Measurements from ENCODE around the gene ACADS. TPM values are rescaled to one million over a fixed set of nuclear protein-coding genes. Genes with fewer than 3 reads are reported as not detected.

The ACADS gene
- total RNA-seq, 2 donors from 2014 or later, result 9.1 to 10.8 TPM

DNA sequence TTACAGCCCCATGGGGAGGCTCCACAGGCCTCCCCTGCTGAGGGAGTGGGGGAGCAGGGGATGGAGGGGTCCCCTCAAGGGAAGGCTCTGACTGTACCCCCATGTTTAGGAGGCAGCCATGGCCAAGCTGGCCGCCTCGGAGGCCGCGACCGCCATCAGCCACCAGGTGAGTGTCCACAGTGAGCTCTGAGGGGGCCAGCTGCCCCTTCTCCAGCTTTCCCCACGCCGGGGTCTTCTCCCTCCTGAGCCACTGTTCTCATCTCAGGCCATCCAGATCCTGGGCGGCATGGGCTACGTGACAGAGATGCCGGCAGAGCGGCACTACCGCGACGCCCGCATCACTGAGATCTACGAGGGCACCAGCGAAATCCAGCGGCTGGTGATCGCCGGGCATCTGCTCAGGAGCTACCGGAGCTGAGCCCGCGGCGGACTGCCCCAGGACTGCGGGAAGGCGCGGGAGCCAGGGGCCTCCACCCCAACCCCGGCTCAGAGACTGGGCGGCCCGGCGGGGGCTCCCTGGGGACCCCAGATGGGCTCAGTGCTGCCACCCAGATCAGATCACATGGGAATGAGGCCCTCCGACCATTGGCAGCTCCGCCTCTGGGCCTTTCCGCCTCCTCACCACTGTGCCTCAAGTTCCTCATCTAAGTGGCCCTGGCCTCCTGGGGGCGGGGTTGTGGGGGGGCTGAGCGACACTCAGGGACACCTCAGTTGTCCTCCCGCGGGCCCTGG is 13.6 kb downstream of the ACADS start:
- H3K4me1 Mint-ChIP-seq, result peaks cover 2% of the 10 kb centered on the region
- peaks cover 2% of the 10 kb centered on the region for H3K36me3 Mint-ChIP-seq (ENCODE audit: low read depth)
- no peaks in the 10 kb centered on the region for H3K27me3 Mint-ChIP-seq
- DNase-seq (no peak), ATAC-seq (no peak)
- no peaks in the 10 kb centered on the region for H3K9me3 ChIP-seq (ENCODE audit: control insufficient read depth, low read length, poor library complexity, severe bottlenecking)
- no peak overlapping the region for H3K4me3 Mint-ChIP-seq
- H3K27ac Mint-ChIP-seq, result no peak overlapping the region

DNA sequence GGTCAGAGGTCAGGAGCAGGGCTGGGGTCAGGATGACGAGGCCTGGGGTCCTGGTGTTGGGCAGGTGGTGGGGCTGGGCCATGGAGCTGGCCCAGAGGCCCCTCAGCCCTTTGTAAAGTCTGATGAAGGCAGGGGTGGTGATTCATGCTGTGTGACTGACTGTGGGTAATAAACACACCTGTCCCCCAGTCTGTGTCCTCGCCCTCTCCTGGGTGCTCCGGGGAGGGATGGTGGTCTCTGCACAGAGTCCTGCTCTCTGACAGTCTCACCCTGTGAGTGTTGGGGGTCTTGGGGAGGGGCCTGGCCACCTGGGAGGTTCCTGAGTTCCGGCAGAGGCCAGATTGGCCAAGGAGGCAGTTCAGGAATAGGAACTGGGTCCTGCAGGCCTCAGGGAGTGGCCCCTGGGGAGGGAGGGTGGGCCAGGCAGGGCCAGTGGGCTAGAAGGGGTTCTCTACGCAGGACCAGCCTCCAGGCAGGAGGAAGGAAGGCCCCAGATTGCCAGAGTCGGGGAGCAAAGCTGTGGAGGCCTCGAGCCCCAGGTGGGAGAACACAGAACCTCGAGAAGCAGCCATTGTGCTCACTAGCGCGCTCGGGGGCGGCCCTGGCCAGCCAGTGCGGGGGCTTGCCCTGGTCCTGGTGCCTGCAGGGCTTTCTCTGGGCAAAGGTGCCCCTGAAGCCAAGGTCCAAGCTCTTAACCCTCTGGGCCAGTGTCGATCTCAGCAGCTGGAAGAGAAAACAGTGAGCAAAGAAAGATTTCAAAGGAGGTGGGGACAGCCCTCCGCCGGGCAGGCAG is 14.4 kb downstream of the ACADS start:
- no peak overlapping the region for H3K4me3 Mint-ChIP-seq
- no peaks in the 10 kb centered on the region for H3K27me3 Mint-ChIP-seq
- H3K27ac Mint-ChIP-seq, result no peak overlapping the region
- DNase-seq, result no peak
- peaks cover 2% of the 10 kb centered on the region for H3K36me3 Mint-ChIP-seq (ENCODE audit: low read depth)
- H3K4me1 Mint-ChIP-seq, result peaks cover 2% of the 10 kb centered on the region
- ATAC-seq, result no peak
- H3K9me3 ChIP-seq (ENCODE audit: control insufficient read depth, low read length, poor library complexity, severe bottlenecking), result no peaks in the 10 kb centered on the region

GRCh38 chr12:120740871-120741270 is 15.2 kb downstream of the ACADS start:
- no peaks in the 10 kb centered on the region for H3K9me3 ChIP-seq (ENCODE audit: control insufficient read depth, low read length, poor library complexity, severe bottlenecking)
- Mint-ChIP-seq H3K27me3 (no peaks in the 10 kb centered on the region), H3K36me3 (ENCODE audit: low read depth) (peaks cover 2% of the 10 kb centered on the region), H3K4me3 (no peak overlapping the region), H3K27ac (no peak overlapping the region), H3K4me1 (peaks cover 2% of the 10 kb centered on the region)
- DNase-seq, result no peak
- ATAC-seq, result no peak

DNA sequence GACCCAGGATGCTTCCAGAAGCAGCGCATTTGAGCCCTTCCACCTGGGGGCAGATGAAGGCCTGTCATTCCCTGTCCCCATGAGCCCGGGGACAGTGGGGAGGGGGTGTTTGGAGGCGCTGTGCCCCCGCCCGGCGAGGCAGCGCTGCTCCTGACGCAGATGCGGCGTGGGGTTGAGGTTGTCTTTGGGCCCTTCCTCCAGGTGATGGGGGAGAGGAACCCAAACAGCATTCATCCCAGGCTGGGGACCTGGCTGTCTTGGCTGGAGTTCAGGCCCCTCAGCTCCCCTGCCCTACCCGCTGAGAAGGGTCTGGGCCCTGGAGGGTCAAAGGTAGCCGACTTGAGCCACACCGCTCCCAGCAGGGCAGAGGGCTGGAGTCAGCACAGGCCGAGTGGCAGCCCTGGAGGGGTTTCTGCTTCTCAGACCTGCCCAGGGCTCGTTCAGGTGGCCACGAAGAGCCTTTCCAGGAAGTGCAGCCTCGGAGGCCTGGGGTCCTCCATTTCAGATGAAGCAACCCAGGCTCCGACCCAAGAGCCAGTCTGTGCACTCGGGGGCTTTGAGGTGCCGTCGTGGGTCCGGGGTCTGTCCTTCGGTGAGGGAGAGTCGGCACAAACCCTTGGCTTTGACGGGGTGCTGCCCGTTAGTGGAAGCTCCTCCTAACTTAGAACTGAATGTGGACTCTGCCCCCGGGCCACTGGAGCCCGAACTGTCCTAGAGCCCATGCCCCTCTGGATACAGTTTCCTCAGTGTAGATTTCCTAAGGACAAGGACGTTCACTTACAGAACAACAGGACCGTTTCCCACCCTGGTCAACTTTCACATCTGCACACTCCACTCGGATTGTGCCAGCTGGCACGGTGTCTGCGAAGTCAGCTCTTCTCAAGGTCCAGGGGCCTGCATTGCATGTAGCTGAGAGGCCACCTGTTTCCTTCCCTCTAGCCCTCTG is 16.1 kb downstream of the ACADS start:
- no peaks in the 10 kb centered on the region for H3K9me3 ChIP-seq (ENCODE audit: control insufficient read depth, low read length, poor library complexity, severe bottlenecking)
- Mint-ChIP-seq H3K27ac (no peak overlapping the region), H3K4me3 (no peak overlapping the region), H3K4me1 (no peaks in the 10 kb centered on the region), H3K27me3 (no peaks in the 10 kb centered on the region), H3K36me3 (ENCODE audit: low read depth) (no peaks in the 10 kb centered on the region)
- DNase-seq, result no peak
- ATAC-seq, result no peak

- Mint-ChIP-seq H3K4me1 (peaks cover 4% of the 10 kb centered on the region), H3K27me3 (no peaks in the 10 kb centered on the region), H3K36me3 (ENCODE audit: low read depth) (no peaks in the 10 kb centered on the region), H3K27ac (no peak overlapping the region), H3K4me3 (no peak overlapping the region)
- no peak for ATAC-seq
- H3K9me3 ChIP-seq (ENCODE audit: control insufficient read depth, low read length, poor library complexity, severe bottlenecking), result no peaks in the 10 kb centered on the region
- DNase-seq, result no peak
Observed at GRCh38 chr12:120744922-120745493, 19.4 kb downstream of the ACADS start.

- ATAC-seq, result no peak
- Mint-ChIP-seq H3K4me1 (peaks cover 4% of the 10 kb centered on the region), H3K36me3 (ENCODE audit: low read depth) (no peaks in the 10 kb centered on the region), H3K4me3 (no peak overlapping the region), H3K27me3 (no peaks in the 10 kb centered on the region), H3K27ac (no peak overlapping the region)
- DNase-seq, result no peak
- H3K9me3 ChIP-seq (ENCODE audit: control insufficient read depth, low read length, poor library complexity, severe bottlenecking), result no peaks in the 10 kb centered on the region
Observed at GRCh38 chr12:120748242-120748641, 22.6 kb downstream of the ACADS start.

DNA sequence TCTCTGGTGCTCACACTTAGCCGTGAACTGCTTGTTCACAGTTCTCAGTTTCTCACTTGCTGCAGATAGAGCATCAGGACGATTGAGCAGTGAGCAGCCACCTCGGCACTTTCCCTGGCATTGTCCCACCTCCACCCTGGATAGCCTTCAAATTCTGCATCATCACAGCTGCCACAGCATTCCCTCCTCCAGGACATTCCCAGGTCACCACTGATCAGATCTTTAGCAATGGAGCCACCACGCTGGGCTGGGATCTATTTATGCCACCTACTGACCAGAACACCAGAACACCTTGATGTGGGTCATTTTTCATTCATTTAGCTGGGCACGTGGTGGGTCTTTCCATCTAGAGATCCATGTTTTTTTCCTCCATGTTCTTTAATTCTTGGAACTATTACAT is 23.6 kb downstream of the ACADS start:
- Mint-ChIP-seq H3K36me3 (ENCODE audit: low read depth) (no peaks in the 10 kb centered on the region), H3K4me1 (peaks cover 4% of the 10 kb centered on the region), H3K27me3 (no peaks in the 10 kb centered on the region), H3K4me3 (no peak overlapping the region), H3K27ac (no peak overlapping the region)
- H3K9me3 ChIP-seq (ENCODE audit: control insufficient read depth, low read length, poor library complexity, severe bottlenecking), result no peaks in the 10 kb centered on the region
- ATAC-seq, result no peak
- DNase-seq, result no peak

DNA sequence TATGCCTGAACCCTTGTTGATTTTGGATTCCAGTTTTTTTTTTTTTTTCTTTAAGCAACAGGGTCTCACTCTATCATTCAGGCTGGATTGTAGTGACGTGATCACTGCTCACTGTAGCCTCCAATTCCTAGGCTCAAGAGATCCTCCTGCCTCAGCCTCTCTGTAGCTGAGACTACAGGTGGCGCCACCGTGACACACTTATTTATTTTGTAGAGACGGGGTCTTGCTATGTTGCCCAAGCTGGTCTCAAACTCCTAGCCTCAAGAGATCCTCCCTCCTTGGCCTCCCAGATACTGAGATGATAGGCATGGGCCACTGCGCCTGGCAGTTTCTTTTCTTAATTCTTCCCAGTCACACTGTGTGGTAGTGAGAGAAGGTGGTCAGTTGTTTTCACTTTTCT is 25.2 kb downstream of the ACADS start:
- H3K9me3 ChIP-seq (ENCODE audit: control insufficient read depth, low read length, poor library complexity, severe bottlenecking), result no peaks in the 10 kb centered on the region
- Mint-ChIP-seq H3K27ac (no peak overlapping the region), H3K36me3 (ENCODE audit: low read depth) (no peaks in the 10 kb centered on the region), H3K27me3 (no peaks in the 10 kb centered on the region), H3K4me1 (peaks cover 4% of the 10 kb centered on the region), H3K4me3 (no peak overlapping the region)
- DNase-seq (no peak), ATAC-seq (no peak)

DNA sequence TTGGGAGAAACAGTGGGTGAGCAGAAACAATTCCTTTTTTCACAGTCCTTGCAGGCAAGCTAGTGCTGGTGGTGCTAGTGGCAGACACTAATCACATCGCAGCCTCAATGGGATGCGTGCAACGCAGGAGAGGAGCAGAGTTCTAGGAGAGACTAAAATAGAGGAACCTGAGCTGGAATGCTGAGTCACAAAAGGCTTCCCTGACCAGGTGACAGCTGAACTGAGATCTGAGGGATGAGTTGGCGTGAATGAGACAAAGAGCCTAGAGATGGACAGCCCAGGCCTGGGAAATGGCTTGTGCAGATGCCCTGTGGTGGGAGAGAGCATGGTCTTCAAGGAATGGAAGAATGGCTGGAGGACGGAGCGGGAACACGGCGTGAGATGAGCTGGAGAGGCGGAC is 25.8 kb downstream of the ACADS start:
- H3K4me3 Mint-ChIP-seq, result no peak overlapping the region
- DNase-seq (no peak), ATAC-seq (no peak)
- H3K36me3 Mint-ChIP-seq (ENCODE audit: low read depth), result no peaks in the 10 kb centered on the region
- no peaks in the 10 kb centered on the region for H3K9me3 ChIP-seq (ENCODE audit: control insufficient read depth, low read length, poor library complexity, severe bottlenecking)
- H3K4me1 Mint-ChIP-seq, result peaks cover 4% of the 10 kb centered on the region
- peak overlapping the region; percentile 19 for H3K27ac Mint-ChIP-seq
- H3K27me3 Mint-ChIP-seq, result no peaks in the 10 kb centered on the region

- Mint-ChIP-seq H3K4me3 (no peak overlapping the region), H3K4me1 (peaks cover 7% of the 10 kb centered on the region), H3K36me3 (ENCODE audit: low read depth) (no peaks in the 10 kb centered on the region), H3K27me3 (no peaks in the 10 kb centered on the region), H3K27ac (no peak overlapping the region)
- DNase-seq (no peak), ATAC-seq (no peak)
- no peaks in the 10 kb centered on the region for H3K9me3 ChIP-seq (ENCODE audit: control insufficient read depth, low read length, poor library complexity, severe bottlenecking)
Observed at GRCh38 chr12:120754792-120755191, 29.2 kb downstream of the ACADS start.

DNA sequence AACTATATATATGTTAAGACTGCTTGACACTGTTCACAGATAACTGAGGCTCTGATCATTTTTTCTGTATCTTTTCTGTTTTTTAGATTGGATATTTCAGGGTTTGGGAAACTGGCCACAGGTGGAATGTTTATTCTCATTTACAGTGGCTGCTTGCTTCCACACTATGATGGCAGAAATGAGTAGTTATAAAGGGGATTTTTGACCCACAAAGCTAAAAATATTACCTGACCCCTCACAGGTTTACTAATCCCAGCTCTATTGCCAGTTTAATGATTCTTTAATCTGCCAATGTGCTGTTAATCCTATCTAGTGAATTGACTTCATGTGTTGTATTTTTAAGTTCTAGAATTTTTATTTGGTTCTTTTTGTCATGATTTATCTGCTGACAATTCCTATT is 29.6 kb downstream of the ACADS start:
- ATAC-seq (no peak), DNase-seq (no peak)
- no peaks in the 10 kb centered on the region for H3K9me3 ChIP-seq (ENCODE audit: control insufficient read depth, low read length, poor library complexity, severe bottlenecking)
- Mint-ChIP-seq H3K4me1 (peaks cover 7% of the 10 kb centered on the region), H3K4me3 (no peak overlapping the region), H3K27me3 (no peaks in the 10 kb centered on the region), H3K36me3 (ENCODE audit: low read depth) (no peaks in the 10 kb centered on the region), H3K27ac (no peak overlapping the region)

DNA sequence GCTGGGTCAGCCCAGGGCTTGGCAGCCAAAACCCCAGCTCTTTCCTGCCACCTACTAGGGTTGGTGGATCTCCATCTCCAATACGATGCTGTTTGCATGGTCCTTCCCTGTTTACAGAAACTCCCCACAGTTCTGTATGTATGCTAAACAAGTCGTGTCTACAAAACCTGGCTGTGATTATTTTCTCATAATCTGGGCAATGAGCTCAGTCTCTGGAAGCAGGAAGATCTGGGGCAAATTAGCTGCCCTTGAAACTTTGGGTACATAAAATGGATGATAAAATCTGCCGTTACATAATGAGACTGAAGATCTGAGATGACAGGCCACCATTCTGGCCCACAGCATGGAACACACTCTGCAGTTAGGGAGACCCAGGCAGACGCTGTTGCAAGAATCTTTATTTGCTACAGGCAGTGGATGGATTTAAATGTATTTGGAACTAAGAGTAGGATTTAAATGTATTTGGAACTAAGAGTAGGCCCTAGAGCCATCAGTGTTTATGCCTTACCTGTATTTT is 31.7 kb downstream of the ACADS start:
- no peaks in the 10 kb centered on the region for H3K9me3 ChIP-seq (ENCODE audit: control insufficient read depth, low read length, poor library complexity, severe bottlenecking)
- H3K27me3 Mint-ChIP-seq, result no peaks in the 10 kb centered on the region
- ATAC-seq, result no peak
- no peak overlapping the region for H3K27ac Mint-ChIP-seq
- H3K36me3 Mint-ChIP-seq (ENCODE audit: low read depth), result peaks cover 5% of the 10 kb centered on the region
- no peak overlapping the region for H3K4me3 Mint-ChIP-seq
- H3K4me1 Mint-ChIP-seq, result peaks cover 10% of the 10 kb centered on the region
- DNase-seq, result no peak

- Mint-ChIP-seq H3K27ac (no peak overlapping the region), H3K27me3 (no peaks in the 10 kb centered on the region), H3K36me3 (ENCODE audit: low read depth) (peaks cover 5% of the 10 kb centered on the region), H3K4me1 (peaks cover 10% of the 10 kb centered on the region), H3K4me3 (no peak overlapping the region)
- DNase-seq (no peak), ATAC-seq (no peak)
- no peaks in the 10 kb centered on the region for H3K9me3 ChIP-seq (ENCODE audit: control insufficient read depth, low read length, poor library complexity, severe bottlenecking)
Observed at GRCh38 chr12:120757949-120758348, 32.3 kb downstream of the ACADS start.

Measured in T-helper 17 cell (primary cell).